GM12892 (cell line): ENCODE data around the gene SLC43A3.

Experiments
- DNase-seq: peaks from one replicate; pipeline ENCODE4 v3.0.0; 2011; ENCODE audit not compliant: insufficient read length
- FAIRE-seq: peaks from 2 replicates; lab custom pipeline; 2011; peaks lifted over from hg19 to GRCh38; lab: Jason Lieb, UNC
- POLR2A ChIP-seq: IDR thresholded peaks from 2 replicates; pipeline ENCODE4 v1.6.1; 2011; ENCODE audit warnings: low read depth, low read length, control low read depth
- POLR2AphosphoS5 ChIP-seq: IDR thresholded peaks from 2 replicates; pipeline ENCODE4 v1.6.1; 2011; ENCODE audit warnings: low read depth, low read length, control low read depth
- TAF1 ChIP-seq: IDR thresholded peaks from 2 replicates; pipeline ENCODE4 v1.6.1; 2011; ENCODE audit warnings: low read depth, mild to moderate bottlenecking, control low read depth, low read length, borderline replicate concordance

Gene SLC43A3

GRCh38 chr11:57378186-57378585 is 48.7 kb downstream of the SLC43A3 start:
- TF ChIP-seq POLR2A (no peak), TAF1 (no peak), POLR2AphosphoS5 (no peak)
- FAIRE-seq (no peak), DNase-seq (no peak)

DNA sequence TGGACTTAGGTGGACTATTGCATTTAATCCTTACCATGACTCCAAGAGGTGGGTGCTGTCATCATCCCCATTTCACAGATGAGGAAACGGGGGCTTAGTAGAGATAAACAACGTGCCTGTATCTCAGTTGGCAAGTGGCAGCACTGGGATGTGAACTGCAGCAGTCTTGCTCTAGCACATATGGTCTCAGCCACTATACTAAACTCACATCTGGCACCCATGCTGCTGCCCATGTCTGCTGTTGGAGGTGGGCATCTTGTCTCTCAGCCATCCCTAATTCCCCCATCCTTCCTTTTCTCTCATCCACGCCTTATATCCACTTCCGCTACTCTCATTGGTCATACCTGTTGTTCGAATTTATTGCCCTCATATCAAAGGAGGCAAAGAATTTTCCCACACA is 49.8 kb downstream of the SLC43A3 start:
- TF ChIP-seq POLR2AphosphoS5: no peak
- TF ChIP-seq TAF1: no peak
- TF ChIP-seq POLR2A: no peak
- FAIRE-seq: no peak
- no peak for DNase-seq

- no peak for TF ChIP-seq POLR2A
- TF ChIP-seq TAF1: no peak
- TF ChIP-seq POLR2AphosphoS5: no peak
- no peak for DNase-seq
- FAIRE-seq: no peak
These were observed 50.5 kb downstream of the SLC43A3 start for GRCh38 chr11:57376095-57377090.

DNA sequence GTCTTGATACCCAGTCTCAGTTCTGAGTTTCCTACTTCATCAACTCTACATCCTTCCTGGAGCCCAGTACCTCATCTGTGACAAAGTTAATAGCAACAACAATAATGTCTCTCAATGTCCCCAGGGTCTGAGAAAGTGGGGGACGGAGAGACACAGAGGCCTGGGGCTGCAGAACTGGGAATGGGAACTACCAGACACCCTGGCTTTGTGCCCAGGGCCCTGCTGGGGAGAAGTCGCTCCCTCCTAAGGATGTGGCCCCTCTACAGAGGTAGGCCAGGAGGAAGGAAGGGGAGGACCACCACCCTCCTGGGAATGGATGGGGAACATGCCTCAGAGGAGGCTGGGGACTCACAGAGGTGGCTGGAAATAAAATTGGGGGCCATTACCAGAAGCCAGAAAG is 51.4 kb downstream of the SLC43A3 start:
- TF ChIP-seq POLR2A (no peak), TAF1 (no peak), POLR2AphosphoS5 (no peak)
- no peak for FAIRE-seq
- no peak for DNase-seq

GRCh38 chr11:57374966-57375365 is 52.0 kb downstream of the SLC43A3 start:
- no peak for TF ChIP-seq POLR2AphosphoS5
- TF ChIP-seq TAF1: no peak
- no peak for TF ChIP-seq POLR2A

DNA sequence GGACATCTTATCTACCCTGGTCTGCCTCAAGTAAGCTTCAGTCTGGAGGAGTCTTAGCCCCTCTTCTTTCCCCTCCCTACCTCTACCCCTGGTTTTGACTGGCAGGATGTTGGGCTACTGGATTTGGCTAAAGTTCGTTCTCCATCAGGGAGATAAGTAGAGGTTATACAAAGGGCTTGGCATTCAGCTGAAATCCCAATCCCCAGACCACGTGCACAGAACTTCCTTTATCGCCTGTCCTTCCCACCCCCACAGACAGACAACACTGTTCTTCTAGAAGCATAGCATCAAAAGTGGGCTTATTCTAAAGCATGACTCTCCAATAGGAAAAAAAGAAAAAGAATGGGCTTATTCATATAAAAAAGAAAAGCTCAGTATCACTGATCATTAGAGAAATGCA is 53.8 kb downstream of the SLC43A3 start:
- TF ChIP-seq POLR2AphosphoS5 (no peak), POLR2A (no peak), TAF1 (no peak)
- FAIRE-seq (no peak), DNase-seq (no peak)

More at GRCh38 chr11:57374966-57375365, 52.0 kb downstream of the SLC43A3 start:
- FAIRE-seq (no peak), DNase-seq (no peak)

GRCh38 chr11:57370941-57371340 is 56.0 kb downstream of the SLC43A3 start:
- TF ChIP-seq POLR2AphosphoS5: no peak
- TF ChIP-seq TAF1: no peak
- TF ChIP-seq POLR2A: no peak
- DNase-seq (no peak), FAIRE-seq (no peak)

DNA sequence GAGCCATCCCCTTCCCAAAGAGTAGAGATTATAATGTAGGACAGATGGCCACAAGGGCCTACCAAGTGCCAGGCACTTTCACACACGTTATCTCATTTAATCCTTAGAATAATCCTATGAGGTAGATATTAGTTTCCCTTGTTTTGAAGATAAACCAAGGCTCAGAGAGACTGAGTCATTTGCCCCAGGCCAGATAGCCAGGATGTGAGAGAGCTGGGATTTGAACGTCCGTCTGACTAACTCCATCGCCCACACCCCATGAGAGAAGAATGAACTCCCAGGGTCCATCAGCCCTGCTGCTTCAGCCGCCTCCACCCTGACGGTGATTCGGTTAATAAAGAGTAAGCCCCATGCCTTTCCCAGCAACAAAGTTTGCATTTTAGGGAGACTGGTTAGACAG is 56.7 kb downstream of the SLC43A3 start:
- no peak for TF ChIP-seq POLR2AphosphoS5
- no peak for TF ChIP-seq POLR2A
- TF ChIP-seq TAF1: no peak
- DNase-seq (no peak), FAIRE-seq (no peak)

DNA sequence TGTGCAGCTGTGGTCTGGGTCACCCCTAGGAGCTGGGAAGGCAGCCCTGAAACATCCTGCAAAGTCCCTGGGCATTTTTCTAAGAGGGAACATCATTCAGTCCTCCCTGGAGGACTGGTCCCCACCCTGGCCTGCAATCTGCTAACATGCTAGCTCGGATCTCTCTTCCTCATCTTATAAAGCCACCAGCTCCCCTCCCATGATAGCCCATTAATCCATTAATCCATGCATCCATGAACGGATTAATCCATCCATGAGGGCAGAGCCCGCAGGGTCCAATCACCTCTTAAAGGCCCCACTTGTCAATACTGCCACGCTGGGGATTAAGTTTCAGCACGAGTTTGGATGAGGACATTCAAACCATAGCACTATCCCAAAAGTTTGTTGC is 58.1 kb downstream of the SLC43A3 start:
- no peak for FAIRE-seq
- TF ChIP-seq POLR2AphosphoS5 (no peak), POLR2A (no peak), TAF1 (no peak)
- no peak for DNase-seq

- TF ChIP-seq POLR2AphosphoS5 (no peak), POLR2A (no peak), TAF1 (no peak)
- DNase-seq: no peak
- no peak for FAIRE-seq
These were observed 58.6 kb downstream of the SLC43A3 start for GRCh38 chr11:57368106-57368844.

GRCh38 chr11:57364851-57365660 is 61.9 kb downstream of the SLC43A3 start:
- no peak for FAIRE-seq
- no peak for DNase-seq
- no peak for TF ChIP-seq POLR2A
- no peak for TF ChIP-seq TAF1
- TF ChIP-seq POLR2AphosphoS5: no peak
